Measurements from ENCODE around the gene RFPL1.

Gene RFPL1

DNA sequence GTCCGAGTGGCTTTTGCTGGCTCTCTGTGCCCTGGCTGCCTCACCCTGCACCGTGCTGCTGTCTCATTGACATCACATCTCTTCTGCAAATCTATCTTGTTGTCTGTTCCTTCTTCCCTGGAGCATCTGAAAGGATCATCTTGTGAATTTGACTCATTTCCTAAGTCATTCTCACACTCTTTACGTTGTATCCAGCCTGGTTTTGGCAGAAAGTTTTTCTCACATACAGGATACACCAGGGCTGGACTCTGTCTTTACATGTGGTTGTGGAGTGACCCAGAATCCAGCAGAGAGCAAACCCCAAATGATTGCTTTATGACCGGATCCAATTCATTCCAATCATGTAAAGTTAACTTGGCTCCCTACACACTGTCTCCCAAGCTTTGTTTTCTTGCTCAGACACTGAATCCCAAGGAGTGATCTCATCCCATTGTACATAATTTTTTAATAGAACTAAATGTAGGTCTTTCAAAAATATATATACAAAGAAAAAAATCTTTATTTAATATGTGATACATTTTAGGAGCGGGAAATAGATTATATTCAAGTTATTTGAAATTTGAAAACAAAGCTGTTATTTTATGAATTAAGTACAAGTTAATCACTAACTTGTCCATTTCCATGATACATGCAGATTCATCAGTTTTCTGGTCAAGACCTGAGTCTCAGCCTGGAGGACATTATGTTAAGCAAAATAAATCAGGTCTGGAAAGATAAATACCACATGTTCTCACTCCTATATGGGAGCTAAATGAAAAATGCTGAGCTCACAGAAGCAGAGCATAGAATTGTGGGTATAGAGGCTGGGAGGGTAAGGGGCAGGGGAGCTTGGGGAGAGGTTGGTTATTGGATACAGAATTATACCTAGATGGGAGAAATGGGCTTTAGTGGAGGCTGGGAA is 2.9 kb upstream of the RFPL1 start:
- no peak for TF ChIP-seq FOXP2 (optimal IDR thresholded peaks at IDR 0.05; ENCODE audit: borderline replicate concordance, extremely low read depth, extremely low read length, insufficient read depth)
- TF ChIP-seq, protein P1, sequence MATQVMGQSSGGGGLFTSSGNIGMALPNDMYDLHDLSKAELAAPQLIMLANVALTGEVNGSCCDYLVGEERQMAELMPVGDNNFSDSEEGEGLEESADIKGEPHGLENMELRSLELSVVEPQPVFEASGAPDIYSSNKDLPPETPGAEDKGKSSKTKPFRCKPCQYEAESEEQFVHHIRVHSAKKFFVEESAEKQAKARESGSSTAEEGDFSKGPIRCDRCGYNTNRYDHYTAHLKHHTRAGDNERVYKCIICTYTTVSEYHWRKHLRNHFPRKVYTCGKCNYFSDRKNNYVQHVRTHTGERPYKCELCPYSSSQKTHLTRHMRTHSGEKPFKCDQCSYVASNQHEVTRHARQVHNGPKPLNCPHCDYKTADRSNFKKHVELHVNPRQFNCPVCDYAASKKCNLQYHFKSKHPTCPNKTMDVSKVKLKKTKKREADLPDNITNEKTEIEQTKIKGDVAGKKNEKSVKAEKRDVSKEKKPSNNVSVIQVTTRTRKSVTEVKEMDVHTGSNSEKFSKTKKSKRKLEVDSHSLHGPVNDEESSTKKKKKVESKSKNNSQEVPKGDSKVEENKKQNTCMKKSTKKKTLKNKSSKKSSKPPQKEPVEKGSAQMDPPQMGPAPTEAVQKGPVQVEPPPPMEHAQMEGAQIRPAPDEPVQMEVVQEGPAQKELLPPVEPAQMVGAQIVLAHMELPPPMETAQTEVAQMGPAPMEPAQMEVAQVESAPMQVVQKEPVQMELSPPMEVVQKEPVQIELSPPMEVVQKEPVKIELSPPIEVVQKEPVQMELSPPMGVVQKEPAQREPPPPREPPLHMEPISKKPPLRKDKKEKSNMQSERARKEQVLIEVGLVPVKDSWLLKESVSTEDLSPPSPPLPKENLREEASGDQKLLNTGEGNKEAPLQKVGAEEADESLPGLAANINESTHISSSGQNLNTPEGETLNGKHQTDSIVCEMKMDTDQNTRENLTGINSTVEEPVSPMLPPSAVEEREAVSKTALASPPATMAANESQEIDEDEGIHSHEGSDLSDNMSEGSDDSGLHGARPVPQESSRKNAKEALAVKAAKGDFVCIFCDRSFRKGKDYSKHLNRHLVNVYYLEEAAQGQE (IDR thresholded peaks at IDR 0.05; ENCODE audit: insufficient read depth in 1 of 2, low read depth in 2 of 2, low read length in 2 of 2), result no peak
- no peak for TF ChIP-seq SIN3A (IDR thresholded peaks at IDR 0.05; ENCODE audit: borderline replicate concordance, insufficient read depth, low read length)
- TF ChIP-seq POLR2AphosphoS5 (IDR thresholded peaks at IDR 0.05; ENCODE audit: low read depth, low read length), result no peak
- no peak for TF ChIP-seq TAF1 (IDR thresholded peaks at IDR 0.05; ENCODE audit: borderline replicate concordance, insufficient read depth, low read length)

DNA sequence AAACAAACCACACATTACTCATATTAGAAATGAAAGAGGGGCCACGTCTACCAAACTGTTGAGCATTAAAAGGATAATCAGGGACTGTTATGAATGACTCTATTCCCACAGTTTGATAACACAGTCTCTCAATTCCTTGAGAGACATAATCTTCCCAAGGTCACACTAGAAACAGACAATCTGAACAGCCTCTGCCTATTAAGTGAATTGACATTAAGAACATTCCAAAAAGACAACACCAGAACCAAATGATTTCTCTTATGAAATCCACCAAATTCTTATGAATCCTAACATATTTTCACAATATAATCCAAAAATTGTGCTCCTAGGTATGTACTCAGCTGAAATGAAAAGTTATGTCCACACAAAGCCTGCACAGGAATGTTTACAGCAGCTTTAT is 4.6 kb downstream of the RFPL1 start:
- TF ChIP-seq TAF1 (IDR thresholded peaks at IDR 0.05; ENCODE audit: borderline replicate concordance, insufficient read depth, low read length), result no peak
- no peak for TF ChIP-seq POLR2AphosphoS5 (IDR thresholded peaks at IDR 0.05; ENCODE audit: low read depth, low read length)
- TF ChIP-seq, protein P1 (IDR thresholded peaks at IDR 0.05; ENCODE audit: insufficient read depth in 1 of 2, low read depth in 2 of 2, low read length in 2 of 2), result no peak
- TF ChIP-seq SIN3A (IDR thresholded peaks at IDR 0.05; ENCODE audit: borderline replicate concordance, insufficient read depth, low read length), result no peak
- TF ChIP-seq FOXP2 (optimal IDR thresholded peaks at IDR 0.05; ENCODE audit: borderline replicate concordance, extremely low read depth, extremely low read length, insufficient read depth), result no peak

DNA sequence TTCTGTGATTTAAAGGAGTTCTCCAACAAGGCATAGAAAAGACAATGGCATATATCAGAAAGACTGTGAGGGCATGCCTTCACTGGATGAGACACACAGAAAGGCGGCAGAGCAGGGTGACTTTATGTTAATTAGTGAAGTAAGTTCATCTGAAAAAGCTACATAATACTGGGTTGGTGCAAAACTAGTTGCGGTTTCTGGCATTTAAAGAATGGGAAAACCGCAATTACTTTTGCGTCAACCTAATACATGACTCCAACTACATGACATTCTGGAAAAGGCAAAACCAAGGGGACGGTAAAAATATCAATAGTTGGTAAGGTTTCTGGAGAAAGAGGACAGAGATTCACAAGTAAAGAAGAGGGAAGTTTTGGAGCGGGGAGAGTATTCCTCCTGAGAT is 5.1 kb downstream of the RFPL1 start:
- no peak for TF ChIP-seq SIN3A (IDR thresholded peaks at IDR 0.05; ENCODE audit: borderline replicate concordance, insufficient read depth, low read length)
- no peak for TF ChIP-seq POLR2AphosphoS5 (IDR thresholded peaks at IDR 0.05; ENCODE audit: low read depth, low read length)
- TF ChIP-seq, protein P1 (IDR thresholded peaks at IDR 0.05; ENCODE audit: insufficient read depth in 1 of 2, low read depth in 2 of 2, low read length in 2 of 2), result no peak
- TF ChIP-seq FOXP2 (optimal IDR thresholded peaks at IDR 0.05; ENCODE audit: borderline replicate concordance, extremely low read depth, extremely low read length, insufficient read depth), result no peak
- no peak for TF ChIP-seq TAF1 (IDR thresholded peaks at IDR 0.05; ENCODE audit: borderline replicate concordance, insufficient read depth, low read length)

DNA sequence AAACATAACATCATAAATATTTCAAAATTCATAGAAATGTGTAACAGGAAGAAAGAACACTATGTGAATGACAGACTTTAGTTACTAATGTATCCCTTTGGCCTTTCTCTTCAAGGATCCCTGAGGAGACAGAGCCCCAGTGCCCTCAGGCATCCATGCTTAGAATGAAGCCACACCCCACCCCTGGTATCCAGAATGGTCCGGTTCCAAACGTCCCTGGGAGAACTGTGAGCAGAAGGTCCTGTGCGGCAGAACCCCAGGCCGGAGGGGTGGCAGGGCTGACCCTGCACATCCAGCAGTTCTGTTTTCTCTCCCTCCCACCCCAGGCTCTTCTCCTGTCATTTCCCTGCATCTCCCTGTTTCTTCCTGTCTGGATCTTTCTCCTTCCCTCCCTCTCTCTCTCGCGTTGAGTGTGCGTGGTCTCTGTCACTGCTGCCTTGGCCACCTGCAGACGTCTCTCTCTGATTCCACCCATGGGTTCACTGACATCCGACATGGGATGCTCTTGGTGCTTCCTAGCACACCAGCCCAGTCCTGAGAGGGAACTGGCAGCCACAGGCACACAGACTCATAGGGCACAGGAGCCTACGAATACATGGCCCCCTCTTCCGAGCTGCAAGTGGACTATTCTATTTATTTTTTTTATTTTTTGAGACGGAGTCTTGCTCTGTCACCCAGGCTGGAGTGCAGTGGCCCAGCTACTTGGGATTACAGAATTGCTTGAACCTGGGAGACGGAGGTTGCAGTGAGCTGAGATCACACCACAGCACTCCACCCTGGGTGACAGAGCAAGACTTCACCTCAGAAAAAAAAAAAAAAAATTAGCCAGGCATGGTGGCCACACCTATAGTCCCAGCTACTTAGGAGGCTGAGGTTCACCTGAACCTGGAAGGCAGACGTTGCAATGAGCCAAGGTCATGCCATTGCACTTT is 5.7 kb downstream of the RFPL1 start:
- TF ChIP-seq FOXP2 (optimal IDR thresholded peaks at IDR 0.05; ENCODE audit: borderline replicate concordance, extremely low read depth, extremely low read length, insufficient read depth) (no peak), TAF1 (IDR thresholded peaks at IDR 0.05; ENCODE audit: borderline replicate concordance, insufficient read depth, low read length) (no peak)
- TF ChIP-seq, protein P1 (IDR thresholded peaks at IDR 0.05; ENCODE audit: insufficient read depth in 1 of 2, low read depth in 2 of 2, low read length in 2 of 2), result no peak

Data from PFSK-1 (cell line).